ENCODE data around the gene FLT3.
"Not testable (repeated sequence)": the region's sequence is repeated elsewhere in the genome, so short reads cannot be mapped to it uniquely, and the experiment has no call there.

The FLT3 gene

GRCh38 chr13:28033894-28034655, 66.3 kb downstream of the FLT3 start:
- Histone ChIP-seq H3K9me3 (ENCODE audit: control insufficient read depth, low read length) (no peaks in the 10 kb centered on the region), H3K27me3 (ENCODE audit: control insufficient read depth, insufficient read depth, low read length) (no peaks in the 10 kb centered on the region), H3K36me3 (ENCODE audit: control insufficient read depth, insufficient read depth, low read length) (no peaks in the 10 kb centered on the region), H3K4me1 (ENCODE audit: control insufficient read depth, insufficient read depth, low read length) (no peaks in the 10 kb centered on the region), H3K9ac (ENCODE audit: low read length) (no peak overlapping the region), H3K4me3 (ENCODE audit: low read length) (no peak overlapping the region)

GRCh38 chr13:28032438-28032837, 67.9 kb downstream of the FLT3 start:
- H3K4me1 ChIP-seq (ENCODE audit: control insufficient read depth, insufficient read depth, low read length); H3K27me3 ChIP-seq (ENCODE audit: control insufficient read depth, insufficient read depth, low read length); H3K36me3 ChIP-seq (ENCODE audit: control insufficient read depth, insufficient read depth, low read length); H3K4me3 ChIP-seq (ENCODE audit: low read length); H3K9me3 ChIP-seq (ENCODE audit: control insufficient read depth, low read length); H3K9ac ChIP-seq (ENCODE audit: low read length): not testable (repeated sequence)

- no peaks in the 10 kb centered on the region for H3K9me3 ChIP-seq (ENCODE audit: control insufficient read depth, low read length)
- no peaks in the 10 kb centered on the region for H3K27me3 ChIP-seq (ENCODE audit: control insufficient read depth, insufficient read depth, low read length)
- no peaks in the 10 kb centered on the region for H3K4me1 ChIP-seq (ENCODE audit: control insufficient read depth, insufficient read depth, low read length)
- H3K9ac ChIP-seq (ENCODE audit: low read length) = no peak overlapping the region
- H3K36me3 ChIP-seq (ENCODE audit: control insufficient read depth, insufficient read depth, low read length) = no peaks in the 10 kb centered on the region
- H3K4me3 ChIP-seq (ENCODE audit: low read length) = no peak overlapping the region
These were observed 68.5 kb downstream of the FLT3 start for GRCh38 chr13:28031896-28032288.

GRCh38 chr13:28031220-28031895, 69.0 kb downstream of the FLT3 start:
- no peaks in the 10 kb centered on the region for H3K9me3 ChIP-seq (ENCODE audit: control insufficient read depth, low read length)

GRCh38 chr13:28027607-28028364, 72.6 kb downstream of the FLT3 start:
- Histone ChIP-seq H3K9ac (ENCODE audit: low read length) (no peak overlapping the region), H3K27me3 (ENCODE audit: control insufficient read depth, insufficient read depth, low read length) (no peaks in the 10 kb centered on the region), H3K36me3 (ENCODE audit: control insufficient read depth, insufficient read depth, low read length) (no peaks in the 10 kb centered on the region), H3K4me3 (ENCODE audit: low read length) (no peak overlapping the region), H3K9me3 (ENCODE audit: control insufficient read depth, low read length) (no peaks in the 10 kb centered on the region), H3K4me1 (ENCODE audit: control insufficient read depth, insufficient read depth, low read length) (no peaks in the 10 kb centered on the region)

More at GRCh38 chr13:28031220-28031895, 69.0 kb downstream of the FLT3 start:
- no peaks in the 10 kb centered on the region for H3K4me1 ChIP-seq (ENCODE audit: control insufficient read depth, insufficient read depth, low read length)
- H3K4me3 ChIP-seq (ENCODE audit: low read length) = no peak overlapping the region
- H3K27me3 ChIP-seq (ENCODE audit: control insufficient read depth, insufficient read depth, low read length) = no peaks in the 10 kb centered on the region
- H3K36me3 ChIP-seq (ENCODE audit: control insufficient read depth, insufficient read depth, low read length) = no peaks in the 10 kb centered on the region
- H3K9ac ChIP-seq (ENCODE audit: low read length) = no peak overlapping the region

GRCh38 chr13:28027071-28027470, 73.3 kb downstream of the FLT3 start:
- no peaks in the 10 kb centered on the region for H3K36me3 ChIP-seq (ENCODE audit: control insufficient read depth, insufficient read depth, low read length)
- no peaks in the 10 kb centered on the region for H3K9me3 ChIP-seq (ENCODE audit: control insufficient read depth, low read length)
- H3K4me3 ChIP-seq (ENCODE audit: low read length) = no peak overlapping the region
- H3K9ac ChIP-seq (ENCODE audit: low read length) = no peak overlapping the region
- H3K27me3 ChIP-seq (ENCODE audit: control insufficient read depth, insufficient read depth, low read length) = no peaks in the 10 kb centered on the region
- no peaks in the 10 kb centered on the region for H3K4me1 ChIP-seq (ENCODE audit: control insufficient read depth, insufficient read depth, low read length)

- Histone ChIP-seq H3K4me1 (ENCODE audit: control insufficient read depth, insufficient read depth, low read length) (no peaks in the 10 kb centered on the region), H3K9ac (ENCODE audit: low read length) (no peak overlapping the region), H3K36me3 (ENCODE audit: control insufficient read depth, insufficient read depth, low read length) (no peaks in the 10 kb centered on the region), H3K27me3 (ENCODE audit: control insufficient read depth, insufficient read depth, low read length) (no peaks in the 10 kb centered on the region), H3K4me3 (ENCODE audit: low read length) (no peak overlapping the region), H3K9me3 (ENCODE audit: control insufficient read depth, low read length) (no peaks in the 10 kb centered on the region)
These were observed 73.9 kb downstream of the FLT3 start for GRCh38 chr13:28026508-28026907.

- Histone ChIP-seq H3K27me3 (ENCODE audit: control insufficient read depth, insufficient read depth, low read length) (no peaks in the 10 kb centered on the region), H3K9me3 (ENCODE audit: control insufficient read depth, low read length) (no peaks in the 10 kb centered on the region), H3K9ac (ENCODE audit: low read length) (no peak overlapping the region), H3K4me3 (ENCODE audit: low read length) (no peak overlapping the region), H3K36me3 (ENCODE audit: control insufficient read depth, insufficient read depth, low read length) (no peaks in the 10 kb centered on the region), H3K4me1 (ENCODE audit: control insufficient read depth, insufficient read depth, low read length) (no peaks in the 10 kb centered on the region)
These were observed 77.4 kb downstream of the FLT3 start for GRCh38 chr13:28022848-28023518.

- H3K4me3 ChIP-seq (ENCODE audit: low read length) = no peak overlapping the region
- no peak overlapping the region for H3K9ac ChIP-seq (ENCODE audit: low read length)
- H3K9me3 ChIP-seq (ENCODE audit: control insufficient read depth, low read length) = no peaks in the 10 kb centered on the region
- no peaks in the 10 kb centered on the region for H3K4me1 ChIP-seq (ENCODE audit: control insufficient read depth, insufficient read depth, low read length)
- no peaks in the 10 kb centered on the region for H3K36me3 ChIP-seq (ENCODE audit: control insufficient read depth, insufficient read depth, low read length)
- H3K27me3 ChIP-seq (ENCODE audit: control insufficient read depth, insufficient read depth, low read length) = peaks cover 3% of the 10 kb centered on the region
These were observed 86.1 kb downstream of the FLT3 start for GRCh38 chr13:28014301-28014700.

- Histone ChIP-seq H3K4me1 (ENCODE audit: control insufficient read depth, insufficient read depth, low read length) (no peaks in the 10 kb centered on the region), H3K36me3 (ENCODE audit: control insufficient read depth, insufficient read depth, low read length) (no peaks in the 10 kb centered on the region), H3K9me3 (ENCODE audit: control insufficient read depth, low read length) (no peaks in the 10 kb centered on the region), H3K4me3 (ENCODE audit: low read length) (no peak overlapping the region), H3K9ac (ENCODE audit: low read length) (no peak overlapping the region), H3K27me3 (ENCODE audit: control insufficient read depth, insufficient read depth, low read length) (peaks cover 3% of the 10 kb centered on the region)
These were observed 86.9 kb downstream of the FLT3 start for GRCh38 chr13:28013482-28013881.

GRCh38 chr13:28012896-28013295, 87.5 kb downstream of the FLT3 start:
- H3K4me3 ChIP-seq (ENCODE audit: low read length) = no peak overlapping the region
- H3K4me1 ChIP-seq (ENCODE audit: control insufficient read depth, insufficient read depth, low read length) = no peaks in the 10 kb centered on the region
- H3K9me3 ChIP-seq (ENCODE audit: control insufficient read depth, low read length) = no peaks in the 10 kb centered on the region
- no peak overlapping the region for H3K9ac ChIP-seq (ENCODE audit: low read length)
- no peaks in the 10 kb centered on the region for H3K36me3 ChIP-seq (ENCODE audit: control insufficient read depth, insufficient read depth, low read length)
- peaks cover 3% of the 10 kb centered on the region for H3K27me3 ChIP-seq (ENCODE audit: control insufficient read depth, insufficient read depth, low read length)

- Histone ChIP-seq H3K27me3 (ENCODE audit: control insufficient read depth, insufficient read depth, low read length) (peaks cover 3% of the 10 kb centered on the region), H3K9ac (ENCODE audit: low read length) (no peak overlapping the region), H3K4me1 (ENCODE audit: control insufficient read depth, insufficient read depth, low read length) (no peaks in the 10 kb centered on the region), H3K4me3 (ENCODE audit: low read length) (no peak overlapping the region), H3K36me3 (ENCODE audit: control insufficient read depth, insufficient read depth, low read length) (no peaks in the 10 kb centered on the region), H3K9me3 (ENCODE audit: control insufficient read depth, low read length) (no peaks in the 10 kb centered on the region)
These were observed 88.0 kb downstream of the FLT3 start for GRCh38 chr13:28012383-28012782.
